Activated CD4-positive, alpha-beta T cell treated with anti-CD3 and anti-CD28 coated beads for 36 hours (primary cell): ENCODE data around the gene CADM1. TPM values are rescaled to one million over a fixed set of nuclear protein-coding genes. Genes with fewer than 3 reads are reported as not detected.

Experiments used
- ATAC-seq: fragments of 200-7000 bp; cut with Tn5 transposase; one replicate; pipeline ENCODE4 v1.10.0; 2021; ENCODE audit warnings: mild to moderate bottlenecking, moderate library complexity
- CTCF ChIA-PET: fragments of 350-600 bp; sonication (Branson Sonifier 250); formaldehyde crosslinking; loops from one replicate; lab custom pipeline; 2021; ENCODE audit warnings: antibody characterized with exemption; lab: Charles Lee
- POLR2A ChIA-PET: fragments of 350-600 bp; sonication (Branson Sonifier 250); formaldehyde crosslinking; loops from one replicate; lab custom pipeline; 2021; ENCODE audit warnings: antibody characterized with exemption, inconsistent platforms; lab: Charles Lee
- DNase-seq: peaks from one replicate; pipeline ENCODE4 v3.0.0-alpha.2; 2020
- H3K27ac Mint-ChIP-seq: one replicate; pipeline ENCODE4 v1.8.0; 2021; ENCODE audit warnings: mixed read lengths
- H3K27me3 Mint-ChIP-seq: one replicate; pipeline ENCODE4 v1.8.0; 2021; ENCODE audit warnings: mixed read lengths
- H3K36me3 Mint-ChIP-seq: one replicate; pipeline ENCODE4 v1.8.0; 2021; ENCODE audit warnings: low read depth, mixed read lengths
- H3K4me1 Mint-ChIP-seq: one replicate; pipeline ENCODE4 v1.8.0; 2021; ENCODE audit warnings: mixed read lengths
- H3K4me3 Mint-ChIP-seq: one replicate; pipeline ENCODE4 v1.8.0; 2021; ENCODE audit warnings: mild to moderate bottlenecking, moderate library complexity, mixed read lengths
- H3K9me3 Mint-ChIP-seq: one replicate; pipeline ENCODE4 v1.8.0; 2021; ENCODE audit warnings: low read depth, mixed read lengths
- intact Hi-C, 2 experiments: fragments of 100-400 bp; cut with DNase I in 1 of 2; cut with micrococcal nuclease in 1 of 2; formaldehyde crosslinking; loops; one replicate each; pipeline versions ENCODE4 v1.14.2 to v1.15.1; 2022 to 2024; cut with DNase I, micrococcal nuclease
- total RNA-seq, 2 experiments: library from RNA; stranded (reverse); gene quantifications; one replicate each; pipeline ENCODE4 v1.2.3, GENCODE V29; 2021

CADM1 gene
- total RNA-seq, 2 experiments from 2014 or later: 0.58 to 0.91 TPM

GRCh38 chr11:115206365-115207022, 297.7 kb downstream of the CADM1 start:
- Mint-ChIP-seq H3K27ac (no peak overlapping the region), H3K4me3 (no peak overlapping the region), H3K4me1 (no peaks in the 10 kb centered on the region), H3K9me3 (no peaks in the 10 kb centered on the region), H3K36me3 (no peaks in the 10 kb centered on the region), H3K27me3 (no peaks in the 10 kb centered on the region)
- ATAC-seq (no peak), DNase-seq (no peak)
- intact Hi-C loops: no loop called here
- ChIA-PET POLR2A (no interaction called here), CTCF (no interaction called here)

GRCh38 chr11:115202900-115203552, 301.2 kb downstream of the CADM1 start:
- POLR2A ChIA-PET: no interaction called here
- Mint-ChIP-seq H3K36me3 (no peaks in the 10 kb centered on the region), H3K27ac (no peak overlapping the region), H3K4me1 (no peaks in the 10 kb centered on the region), H3K9me3 (no peaks in the 10 kb centered on the region), H3K4me3 (no peak overlapping the region), H3K27me3 (peaks cover 4% of the 10 kb centered on the region)
- ATAC-seq (no peak), DNase-seq (no peak)
- CTCF ChIA-PET: interaction anchor here (0.6 to 1.6 kb wide), 3 partner anchors 7 to 122 kb away, joined by 3 read pairs; no protein-coding TSS in a partner anchor
- intact Hi-C loops: no loop called here

GRCh38 chr11:115202074-115202473, 302.1 kb downstream of the CADM1 start:
- H3K36me3 Mint-ChIP-seq: no peaks in the 10 kb centered on the region
- no peaks in the 10 kb centered on the region for H3K9me3 Mint-ChIP-seq
- intact Hi-C loops: no loop called here
- H3K27me3 Mint-ChIP-seq: peaks cover 4% of the 10 kb centered on the region
- no peaks in the 10 kb centered on the region for H3K4me1 Mint-ChIP-seq
- DNase-seq (no peak), ATAC-seq (no peak)
- ChIA-PET POLR2A (no interaction called here), CTCF (interaction anchor here (0.7 to 1.6 kb wide), 2 partner anchors 8 to 49 kb away, joined by 3 read pairs; no protein-coding TSS in a partner anchor)
- no peak overlapping the region for H3K4me3 Mint-ChIP-seq
- no peak overlapping the region for H3K27ac Mint-ChIP-seq

- POLR2A ChIA-PET: no interaction called here
- intact Hi-C loops: no loop called here
- H3K36me3 Mint-ChIP-seq: no peaks in the 10 kb centered on the region
Measured at GRCh38 chr11:115201111-115201792, 303.0 kb downstream of the CADM1 start.

GRCh38 chr11:115199481-115200069, 304.6 kb downstream of the CADM1 start:
- DNase-seq: no peak
- no peak for ATAC-seq
- ChIA-PET CTCF (interaction anchor here (0.6 to 1.3 kb wide), 2 partner anchors 19 to 1895 kb away, joined by 3 read pairs; no protein-coding TSS in a partner anchor), POLR2A (no interaction called here)
- H3K27ac Mint-ChIP-seq: no peak overlapping the region
- no peak overlapping the region for H3K4me3 Mint-ChIP-seq
- intact Hi-C loops: no loop called here
- no peaks in the 10 kb centered on the region for H3K9me3 Mint-ChIP-seq
- H3K27me3 Mint-ChIP-seq: peaks cover 4% of the 10 kb centered on the region
- no peaks in the 10 kb centered on the region for H3K36me3 Mint-ChIP-seq
- H3K4me1 Mint-ChIP-seq: peaks cover 1% of the 10 kb centered on the region

More at GRCh38 chr11:115201111-115201792, 303.0 kb downstream of the CADM1 start:
- no peaks in the 10 kb centered on the region for H3K9me3 Mint-ChIP-seq
- H3K4me1 Mint-ChIP-seq: no peaks in the 10 kb centered on the region
- no peak overlapping the region for H3K27ac Mint-ChIP-seq
- DNase-seq: no peak
- H3K27me3 Mint-ChIP-seq: peaks cover 4% of the 10 kb centered on the region
- H3K4me3 Mint-ChIP-seq: no peak overlapping the region
- CTCF ChIA-PET: interaction anchor here (1.3 to 1.6 kb wide), 2 partner anchors 9 to 18 kb away, joined by 3 read pairs; no protein-coding TSS in a partner anchor
- no peak for ATAC-seq

GRCh38 chr11:115198321-115198741, 305.9 kb downstream of the CADM1 start:
- CTCF ChIA-PET: no interaction called here
- DNase-seq (no peak), ATAC-seq (no peak)
- Mint-ChIP-seq H3K4me3 (no peak overlapping the region), H3K9me3 (no peaks in the 10 kb centered on the region), H3K27me3 (peaks cover 6% of the 10 kb centered on the region), H3K27ac (no peak overlapping the region), H3K36me3 (no peaks in the 10 kb centered on the region), H3K4me1 (peaks cover 4% of the 10 kb centered on the region)
- POLR2A ChIA-PET: no interaction called here
- intact Hi-C loops: no loop called here

GRCh38 chr11:115197433-115197832, 306.8 kb downstream of the CADM1 start:
- ChIA-PET POLR2A (no interaction called here), CTCF (interaction anchor here (1.4 kb wide), 1 partner anchor 22 kb away, joined by 3 read pairs; no protein-coding TSS in a partner anchor)
- ATAC-seq: no peak
- peaks cover 6% of the 10 kb centered on the region for H3K27me3 Mint-ChIP-seq
- H3K4me1 Mint-ChIP-seq: peaks cover 4% of the 10 kb centered on the region
- H3K4me3 Mint-ChIP-seq: no peak overlapping the region
- no peak for DNase-seq
- intact Hi-C loops: no loop called here
- H3K9me3 Mint-ChIP-seq: no peaks in the 10 kb centered on the region
- H3K36me3 Mint-ChIP-seq: no peaks in the 10 kb centered on the region
- H3K27ac Mint-ChIP-seq: no peak overlapping the region

- Mint-ChIP-seq H3K27ac (no peak overlapping the region), H3K36me3 (no peaks in the 10 kb centered on the region), H3K4me1 (peaks cover 4% of the 10 kb centered on the region), H3K27me3 (peaks cover 6% of the 10 kb centered on the region), H3K9me3 (no peaks in the 10 kb centered on the region), H3K4me3 (no peak overlapping the region)
- ATAC-seq (no peak), DNase-seq (no peak)
- intact Hi-C loops: no loop called here
- POLR2A ChIA-PET: no interaction called here
- CTCF ChIA-PET: interaction anchor here (1.4 kb wide), 1 partner anchor 22 kb away, joined by 3 read pairs; no protein-coding TSS in a partner anchor
Measured at GRCh38 chr11:115197031-115197430, 307.2 kb downstream of the CADM1 start.

GRCh38 chr11:115194802-115195110, 309.5 kb downstream of the CADM1 start:
- DNase-seq: peak; percentile 7
- Mint-ChIP-seq H3K9me3 (no peaks in the 10 kb centered on the region), H3K4me3 (peak overlapping the region; percentile 2), H3K27ac (no peak overlapping the region), H3K27me3 (peaks cover 6% of the 10 kb centered on the region), H3K4me1 (peaks cover 4% of the 10 kb centered on the region), H3K36me3 (no peaks in the 10 kb centered on the region)
- ChIA-PET POLR2A (no interaction called here), CTCF (no interaction called here)
- peak; percentile 55 for ATAC-seq
- intact Hi-C loops: loop anchor here (1.0 kb wide), 1 partner anchor 28 kb away; no protein-coding TSS in a partner anchor

GRCh38 chr11:115193914-115194801, 310.1 kb downstream of the CADM1 start:
- Mint-ChIP-seq H3K9me3 (no peaks in the 10 kb centered on the region), H3K4me3 (peak overlapping the region; percentile 2), H3K36me3 (no peaks in the 10 kb centered on the region), H3K27ac (no peak overlapping the region), H3K4me1 (peaks cover 4% of the 10 kb centered on the region), H3K27me3 (peaks cover 2% of the 10 kb centered on the region)
- ChIA-PET POLR2A (no interaction called here), CTCF (no interaction called here)
- ATAC-seq (peak; percentile 72), DNase-seq (no peak)
- intact Hi-C loops: loop anchor here (1.0 kb wide), 1 partner anchor 28 kb away; no protein-coding TSS in a partner anchor
